HepG2 (cell line): ENCODE data around the gene CKAP5. TPM values are rescaled to one million over a fixed set of nuclear protein-coding genes. Genes with fewer than 3 reads are reported as not detected.

Source experiments
- ATAC-seq: fragments of 200-7000 bp; cut with Tn5 transposase; 3 replicates; pipeline ENCODE4 v1.9.1; 2020; ENCODE audit warnings: mild to moderate bottlenecking, moderate library complexity
- BruUV-seq: library from RNA; stranded (reverse); fragments of 400-500 nt; replicated peaks from 2 replicates; lab custom pipeline; 2021; lab: Mats Ljungman, UMichigan
- CTCF ChIA-PET: fragments of 300-600 bp; formaldehyde crosslinking; extraction: SDS; loops from one replicate; lab custom pipeline; 2021; ENCODE audit warnings: low total read pairs, inconsistent platforms, low intra/inter-chr PET ratio; lab: Yijun Ruan, JAX
- POLR2A ChIA-PET: fragments of 350-600 bp; sonication (Branson Sonifier 250); formaldehyde crosslinking; loops from one replicate; lab custom pipeline; 2020; ENCODE audit warnings: antibody characterized with exemption, inconsistent platforms; lab: Yijun Ruan, JAX
- DNase-seq: peaks from one replicate; pipeline ENCODE4 v3.0.0-alpha.2; 2015; ENCODE audit warnings: low spot score
- FAIRE-seq: peaks from 3 replicates; lab custom pipeline; 2011; peaks lifted over from hg19 to GRCh38; lab: Jason Lieb, UNC
- H2AFZ ChIP-seq: one replicate; pipeline ENCODE4 v1.6.1; 2011; ENCODE audit warnings: low read length, inconsistent platforms
- H3K27ac ChIP-seq: fragments of 300-600 bp; 3 replicates; pipeline ENCODE4 v1.8.0; 2011; ENCODE audit warnings: mixed run types, mild to moderate bottlenecking, mixed read lengths, low read length, inconsistent platforms; ENCODE audit not compliant: insufficient read depth; ENCODE audit errors: extremely low read length
- H3K27me3 ChIP-seq, 2 experiments: fragments of 200-600 bp in 1 of 2; 2 replicates in 1 of 2; 3 replicates in 1 of 2; pipeline versions ENCODE4 v1.6.0 to v1.8.0; 2011; ENCODE audit warnings: low read length in 2 of 2, mild to moderate bottlenecking in 2 of 2, moderate library complexity in 2 of 2, inconsistent platforms in 1 of 2; ENCODE audit not compliant: insufficient read depth in 2 of 2, control insufficient read depth in 1 of 2
- H3K36me3 ChIP-seq, 2 experiments: fragments of 200-600 bp in 1 of 2; replicated peaks in 1 of 2; 2 replicates in 1 of 2; 3 replicates in 1 of 2; pipeline versions ENCODE4 v1.5.1 to v1.8.0; 2011; ENCODE audit warnings: low read length in 2 of 2, inconsistent platforms in 1 of 2; ENCODE audit not compliant: insufficient read depth in 2 of 2, control insufficient read depth in 1 of 2
- H3K4me1 ChIP-seq: 2 replicates; pipeline ENCODE4 v1.5.1; 2012; ENCODE audit warnings: low read length, inconsistent platforms; ENCODE audit not compliant: insufficient read depth
- H3K4me2 ChIP-seq: 2 replicates; pipeline ENCODE4 v1.6.0; 2011; ENCODE audit warnings: low read depth, low read length, inconsistent platforms
- H3K4me3 ChIP-seq, 3 experiments: fragments of 200-600 bp in 1 of 3; sonication (generic), shearing (Covaris generic) in 1 of 3; replicated peaks in 1 of 3; 2 replicates each; pipeline ENCODE4 v1.5.1; 2011 to 2016; ENCODE audit warnings: low read length in 3 of 3, inconsistent platforms in 2 of 3, low read depth in 2 of 3, mild to moderate bottlenecking in 2 of 3, control low read depth in 1 of 3, mixed read lengths in 1 of 3; ENCODE audit not compliant: insufficient read depth in 1 of 3
- H3K79me2 ChIP-seq: one replicate; pipeline ENCODE4 v1.6.1; 2011; ENCODE audit warnings: low read length, inconsistent platforms; ENCODE audit not compliant: insufficient read depth
- H3K9ac ChIP-seq: 2 replicates; pipeline ENCODE4 v1.6.0; 2011; ENCODE audit warnings: mild to moderate bottlenecking, low read depth, low read length, inconsistent platforms; ENCODE audit not compliant: insufficient read depth
- H3K9me3 ChIP-seq: 2 replicates; pipeline ENCODE4 v1.5.1; 2012; ENCODE audit warnings: mild to moderate bottlenecking, low read length
- H4K20me1 ChIP-seq: 2 replicates; pipeline ENCODE4 v1.6.0; 2011; ENCODE audit warnings: inconsistent platforms, mild to moderate bottlenecking, low read length, moderate library complexity; ENCODE audit not compliant: insufficient read depth
- AKNA ChIP-seq: sonication (generic); formaldehyde crosslinking; IDR thresholded peaks from 2 replicates; pipeline ENCODE4 v1.4.0; 2020; ENCODE audit warnings: missing genetic modification reagents, borderline replicate concordance
- CHCHD3 ChIP-seq: sonication (generic); formaldehyde crosslinking; IDR thresholded peaks from 2 replicates; pipeline ENCODE4 v1.8.0; 2022; ENCODE audit warnings: mild to moderate bottlenecking, missing genetic modification reagents, moderate library complexity
- PCBP2 ChIP-seq: fragments of 200-400 bp; formaldehyde crosslinking; optimal IDR thresholded peaks from 2 replicates; pipeline ENCODE3; 2018; ENCODE audit warnings: low read length, low read depth; ENCODE audit not compliant: poor library complexity, severe bottlenecking
- RERE ChIP-seq: IDR thresholded peaks from 2 replicates; pipeline ENCODE4 v1.6.1; 2016; ENCODE audit warnings: low read depth, missing genetic modification reagents, missing compliant biosample characterization
- SMC3 ChIP-seq: IDR thresholded peaks from 2 replicates; pipeline ENCODE4 v1.6.1; 2011; ENCODE audit warnings: low read length, improper control_type of control experiment
- TBX3 ChIP-seq: fragments of 450-650 bp; IDR thresholded peaks from 2 replicates; pipeline ENCODE4 v1.6.1; 2017; ENCODE audit warnings: antibody characterized with exemption, mild to moderate bottlenecking, inconsistent platforms, borderline replicate concordance
- TP53 ChIP-seq: sonication (generic); formaldehyde crosslinking; conservative IDR thresholded peaks from 2 replicates; pipeline ENCODE4 v1.4.0; 2020; ENCODE audit warnings: missing genetic modification reagents
- ZNF441 ChIP-seq: sonication (generic); formaldehyde crosslinking; IDR thresholded peaks from 2 replicates; pipeline ENCODE4 v1.7.0; 2021; ENCODE audit warnings: missing genetic modification reagents, borderline replicate concordance
- WGBS: methylation state at CpG from one replicate; pipeline ENCODE4 v1.1.6; 2017; ENCODE audit warnings: low lambda C conversion rate; 5-methylcytosine and 5-hydroxymethylcytosine counted together
- in situ Hi-C: cut with HindIII; loops from 2 replicates; pipeline ENCODE4 v1.10.0; 2017; ENCODE audit warnings: low pct_unique_long_range_greater_than_20kb; ENCODE audit not compliant: extremely low pct_ligation_motif_present
- intact Hi-C: fragments of 100-400 bp; cut with micrococcal nuclease; formaldehyde crosslinking; loops from one replicate; pipeline ENCODE4 v1.10.0; 2022; ENCODE audit not compliant: unreplicated experiment
- polyA plus RNA-seq, 8 experiments: library from polyadenylated mRNA; depleted of rRNA in 3 of 8; stranded (reverse) in 7 of 8; unstranded in 1 of 8; fragments of >200 nt; fragmentation: Illumina TruSeq in 4 of 8; extraction: Trizol in 4 of 8; gene quantifications; 2 replicates each; pipeline versions ENCODE4 v1.2.1 to v1.2.3, GENCODE V29; 2011 to 2016; ENCODE audit warnings: low read depth in 4 of 8, missing spikeins in 1 of 8, mixed read lengths in 1 of 8; ENCODE audit not compliant: insufficient read depth in 1 of 8
- total RNA-seq, 5 experiments: library from RNA; depleted of rRNA; stranded (reverse); fragments of >200 nt; fragmentation: Illumina TruSeq; extraction: Trizol; gene quantifications; 2 replicates each; pipeline ENCODE4 v1.2.3, GENCODE V29; 2016; ENCODE audit warnings: low read depth in 1 of 5

The CKAP5 gene
- total and polyA plus RNA-seq, 2 of the 13 experiments (the other 11 are each of a cell fraction or from before 2014, with no cell fraction given), result 79.2 to 103 TPM

- FAIRE-seq (no peak), ATAC-seq (no peak), DNase-seq (no peak)
- CTCF ChIA-PET, result no interaction called here
- Histone ChIP-seq H2AFZ (no peak overlapping the region), H4K20me1 (no peaks in the 10 kb centered on the region), H3K4me3 (no peak overlapping the region), H3K4me2 (no peak overlapping the region), H3K27me3 (no peaks in the 10 kb centered on the region), H3K9me3 (no peaks in the 10 kb centered on the region), H3K79me2 (no peaks in the 10 kb centered on the region), H3K9ac (no peak overlapping the region), H3K27ac (no peak overlapping the region), H3K36me3 (peaks cover 8 to 39% of the 10 kb centered on the region in 2 experiments), H3K4me1 (peaks cover 20% of the 10 kb centered on the region)
- intact Hi-C loops, result no loop called here
- POLR2A ChIA-PET, result no interaction called here
- BruUV-seq, result no TSS peak
- WGBS, result 94% methylated on average over 8 of the region's 12 CpGs
- no peak for TF ChIP-seq CHCHD3
- no peak for TF ChIP-seq PCBP2
- no peak for TF ChIP-seq SMC3
- TF ChIP-seq TBX3, result no peak
- in situ Hi-C loops, result no loop called here
These were observed 13.0 kb upstream of the CKAP5 start for GRCh38 chr11:46858920-46859546.

- no peak overlapping the region for H2AFZ ChIP-seq
- in situ Hi-C loops, result no loop called here
- H3K4me3 ChIP-seq, result no peak overlapping the region
- CTCF ChIA-PET, result no interaction called here
- H3K36me3 ChIP-seq, result peaks cover 8 to 28% of the 10 kb centered on the region in 2 experiments
- H4K20me1 ChIP-seq, result no peaks in the 10 kb centered on the region
- ATAC-seq (no peak), DNase-seq (no peak), FAIRE-seq (no peak)
- 83% methylated on average over 4 of the region's 4 CpGs for WGBS
- H3K79me2 ChIP-seq, result no peaks in the 10 kb centered on the region
- POLR2A ChIA-PET, result no interaction called here
- H3K9me3 ChIP-seq, result no peaks in the 10 kb centered on the region
- intact Hi-C loops, result no loop called here
- H3K27me3 ChIP-seq, result no peaks in the 10 kb centered on the region
- no peak overlapping the region for H3K9ac ChIP-seq
- H3K4me1 ChIP-seq, result peaks cover 29% of the 10 kb centered on the region
- H3K27ac ChIP-seq, result no peak overlapping the region
- H3K4me2 ChIP-seq, result no peak overlapping the region
- no TSS peak for BruUV-seq
- TF ChIP-seq TP53 (CRISPR knock-in tag), result no peak
- TF ChIP-seq AKNA (CRISPR knock-in tag), result no peak
- no peak for TF ChIP-seq RERE (CRISPR knock-in tag)
- TF ChIP-seq ZNF441, result no peak
These were observed 11.6 kb upstream of the CKAP5 start for GRCh38 chr11:46857666-46858065.
